A549 (cell line): ENCODE measurements around the gene CHPF. TPM values are rescaled to one million over a fixed set of nuclear protein-coding genes. Genes with fewer than 3 reads are reported as not detected.

Experiments
- ATAC-seq, 2 experiments: fragments of 200-7000 bp in 1 of 2; fragments of >200 bp in 1 of 2; cut with Nextera tagmentation in 1 of 2; cut with Tn5 transposase in 1 of 2; 3 replicates each; pipeline versions ENCODE4 v1.8.0 to v1.9.1; 2018 to 2020; ENCODE audit warnings: mild to moderate bottlenecking in 1 of 2, moderate library complexity in 1 of 2
- CTCF ChIA-PET: fragments of 300-600 bp; sonication (Branson Sonifier 250); formaldehyde crosslinking; extraction: SDS; loops from one replicate; lab custom pipeline; 2021; ENCODE audit warnings: antibody characterized with exemption, inconsistent platforms; lab: Yijun Ruan, JAX
- POLR2A ChIA-PET: fragments of 350-600 bp; formaldehyde crosslinking; extraction: SDS; loops from one replicate; lab custom pipeline; 2021; ENCODE audit warnings: antibody characterized with exemption, inconsistent platforms; lab: Yijun Ruan, JAX
- DNase-seq, 2 experiments: peaks; one replicate each; pipeline versions ENCODE4 v3.0.0 to v3.0.0-alpha.2; 2011 to 2016; ENCODE audit warnings: low read depth in 1 of 2, low spot score in 1 of 2
- FAIRE-seq: peaks from 2 replicates; lab custom pipeline; 2011; peaks lifted over from hg19 to GRCh38; lab: Jason Lieb, UNC
- H3K27ac ChIP-seq, 2 experiments: fragments of >200 bp; sonication (Bioruptor Twin); formaldehyde crosslinking; 3 replicates each; pipeline ENCODE4 v1.5.1; 2016 to 2017
- H3K4me1 ChIP-seq: fragments of >200 bp; sonication (Bioruptor Twin); formaldehyde crosslinking; 3 replicates; pipeline ENCODE4 v1.6.1; 2016
- H3K4me2 ChIP-seq: fragments of >200 bp; sonication (Bioruptor Twin); formaldehyde crosslinking; 3 replicates; pipeline ENCODE4 v1.6.1; 2016
- H3K4me3 ChIP-seq: fragments of >200 bp; sonication (Bioruptor Twin); formaldehyde crosslinking; 3 replicates; pipeline ENCODE4 v1.5.1; 2016
- H3K9me3 ChIP-seq: fragments of >200 bp; sonication (Bioruptor Twin); formaldehyde crosslinking; 3 replicates; pipeline ENCODE4 v1.6.1; 2016
- ATOH8 ChIP-seq: fragments of 250-450 bp; sonication (Bioruptor Pico); IDR thresholded peaks from 2 replicates; pipeline ENCODE4 v1.5.0; 2020; ENCODE audit warnings: low read depth, mild to moderate bottlenecking, moderate library complexity
- BHLHE40 ChIP-seq: IDR thresholded peaks from 2 replicates; pipeline ENCODE4 v1.6.1; 2012; ENCODE audit warnings: low read depth, low read length, inconsistent platforms
- CEBPB ChIP-seq, 2 experiments: fragments of >200 bp in 1 of 2; sonication (Bioruptor Twin) in 1 of 2; formaldehyde crosslinking in 1 of 2; IDR thresholded peaks; 2 replicates each; pipeline ENCODE4 v1.6.1; 2012 to 2016
- CHD2 ChIP-seq: fragments of 150-350 bp; IDR thresholded peaks from 2 replicates; pipeline ENCODE4 v1.6.1; 2014; ENCODE audit warnings: low read length; ENCODE audit not compliant: partially characterized antibody
- CTCF ChIP-seq: fragments of >200 bp; sonication (Bioruptor Twin); formaldehyde crosslinking; IDR thresholded peaks from 3 replicates; pipeline ENCODE4 v1.5.1; 2016
- E2F6 ChIP-seq: IDR thresholded peaks from 2 replicates; pipeline ENCODE4 v1.6.1; 2012; ENCODE audit warnings: low read depth, borderline replicate concordance
- FOSL2 ChIP-seq, 2 experiments: fragments of 450-650 bp in 1 of 2; fragments of >200 bp in 1 of 2; sonication (Bioruptor Twin) in 1 of 2; formaldehyde crosslinking; IDR thresholded peaks; 2 replicates each; pipeline versions ENCODE4 v1.5.0 to v1.6.1; 2016 to 2020; ENCODE audit warnings: mild to moderate bottlenecking in 1 of 2, moderate library complexity in 1 of 2
- HDAC2 ChIP-seq: fragments of 200-600 bp; sonication (generic); IDR thresholded peaks from 2 replicates; pipeline ENCODE4 v1.6.1; 2016
- HES2 ChIP-seq: fragments of >200 bp; sonication (Bioruptor Twin); formaldehyde crosslinking; IDR thresholded peaks from 2 replicates; pipeline ENCODE4 v1.6.1; 2016
- HOXB5 ChIP-seq: fragments of 250-450 bp; sonication (Bioruptor Pico); IDR thresholded peaks from 2 replicates; pipeline ENCODE4 v1.5.0; 2020; ENCODE audit warnings: mild to moderate bottlenecking, moderate library complexity
- JUNB ChIP-seq: fragments of >200 bp; sonication (Bioruptor Twin); formaldehyde crosslinking; IDR thresholded peaks from 2 replicates; pipeline ENCODE4 v1.6.1; 2016
- KDM1A ChIP-seq: fragments of 200-600 bp; sonication (generic); IDR thresholded peaks from 2 replicates; pipeline ENCODE4 v1.6.1; 2016; ENCODE audit warnings: low read depth, mild to moderate bottlenecking
- MYC ChIP-seq: IDR thresholded peaks from 2 replicates; pipeline ENCODE4 v1.6.1; 2012; ENCODE audit warnings: mild to moderate bottlenecking, inconsistent platforms, low read length, improper control_type of control experiment, borderline replicate concordance
- NFE2L2 ChIP-seq: fragments of 150-350 bp; conservative IDR thresholded peaks from 2 replicates; pipeline ENCODE4 v1.6.1; 2014; ENCODE audit warnings: low read length
- PBX3 ChIP-seq: IDR thresholded peaks from 2 replicates; pipeline ENCODE4 v1.6.1; 2012
- POLR2A ChIP-seq: IDR thresholded peaks from 2 replicates; pipeline ENCODE4 v1.6.1; 2012; ENCODE audit warnings: mild to moderate bottlenecking, low read length
- RARB ChIP-seq: fragments of 250-450 bp; sonication (Bioruptor Pico); IDR thresholded peaks from 2 replicates; pipeline ENCODE4 v1.8.0; 2021; ENCODE audit warnings: mild to moderate bottlenecking, moderate library complexity
- RFX5 ChIP-seq: fragments of 450-650 bp; IDR thresholded peaks from 2 replicates; pipeline ENCODE4 v1.7.1; 2014; ENCODE audit warnings: antibody characterized with exemption, mild to moderate bottlenecking, moderate library complexity
- SMC3 ChIP-seq: fragments of >200 bp; sonication (Bioruptor Twin); formaldehyde crosslinking; IDR thresholded peaks from 3 replicates; pipeline ENCODE4 v1.6.1; 2018; ENCODE audit warnings: inconsistent platforms
- ZFP36 ChIP-seq: fragments of 450-650 bp; IDR thresholded peaks from 2 replicates; pipeline ENCODE4 v1.6.1; 2014; ENCODE audit warnings: borderline replicate concordance; ENCODE audit not compliant: partially characterized antibody
- ZNF302 ChIP-seq: fragments of 250-450 bp; sonication (Bioruptor Pico); IDR thresholded peaks from 2 replicates; pipeline ENCODE4 v1.9.0; 2021; ENCODE audit warnings: inconsistent platforms, mild to moderate bottlenecking, moderate library complexity
- WGBS: methylation state at CpG from one replicate; pipeline ENCODE4 v1.1.6; 2017; ENCODE audit errors: missing lambda C conversion rate; 5-methylcytosine and 5-hydroxymethylcytosine counted together
- polyA plus RNA-seq, 4 experiments: library from polyadenylated mRNA; depleted of rRNA in 3 of 4; stranded (reverse); fragments of >200 nt; fragmentation: RNase III in 1 of 4; extraction: RNeasy Plus Mini Kit Qiagen cat#74134 plus additional on column Dnase treatment in 1 of 4; gene quantifications; 2 replicates in 3 of 4; 3 replicates in 1 of 4; pipeline ENCODE4 v1.2.3, GENCODE V29; 2011 to 2017

The CHPF gene
- polyA plus RNA-seq, 2 of the 4 experiments (the other 2 are of a cell fraction): 9.0 to 14.8 TPM

GRCh38 chr2:219572237-219573001 is 28.8 kb upstream of the CHPF start, which contains the start of gene INHA:
INHA (plus strand) TSS chr2:219572310; CDS start chr2:219572375, 65 bp downstream.
- H3K4me3 ChIP-seq: peak within 1 kb of the TSS; percentile 92
- peaks cover 14% of the 10 kb centered on the region for H3K4me1 ChIP-seq
- no peak for DNase-seq
- no peaks in the 10 kb centered on the region for H3K9me3 ChIP-seq
- ATAC-seq: peak in 1 of 2 experiments; percentile 2; a peak in 2 of 6 replicates
- WGBS: 92% methylated on average over 13 of the region's 13 CpGs
- ChIA-PET POLR2A (interaction anchor here (2.5 kb wide), 1 partner anchor 25 kb away, joined by 19 read pairs; the partner anchor contains the start of gene STK11IP), CTCF (interaction anchor here (0.6 to 7.5 kb wide), 4 partner anchors 12 to 414 kb away, joined by 3 to 50 read pairs (median 6); no protein-coding TSS in a partner anchor)
- peak within 1 kb of the TSS; percentile 82 to 95 for H3K27ac ChIP-seq
- H3K4me2 ChIP-seq: peak within 1 kb of the TSS; percentile 72
- FAIRE-seq: no peak
- TF ChIP-seq E2F6: no peak
- TF ChIP-seq CEBPB (IDR thresholded peaks at IDR 0.05): no peak
- TF ChIP-seq HOXB5 (CRISPR knock-in tag): no peak
- TF ChIP-seq SMC3: no peak
- TF ChIP-seq MYC: no peak
- TF ChIP-seq KDM1A: no peak
- no peak for TF ChIP-seq ZFP36
- TF ChIP-seq JUNB: no peak
- TF ChIP-seq ZNF302 (CRISPR knock-in tag): no peak
- no peak for TF ChIP-seq CTCF
- TF ChIP-seq POLR2A: no peak
- no peak for TF ChIP-seq HDAC2
- TF ChIP-seq BHLHE40: no peak
- TF ChIP-seq NFE2L2: no peak
- no peak for TF ChIP-seq RFX5
- no peak for TF ChIP-seq CHD2
- TF ChIP-seq ATOH8 (CRISPR knock-in tag): no peak
- TF ChIP-seq PBX3: no peak

- ATAC-seq: peak; percentile 55 to 80
- CTCF ChIA-PET: interaction anchor here (0.7 to 7.5 kb wide), 12 partner anchors 9 to 118 kb away, joined by 3 to 50 read pairs (median 4); no protein-coding TSS in a partner anchor
- 24% methylated on average over 25 of the region's 42 CpGs for WGBS
- FAIRE-seq: no peak
- TF ChIP-seq RARB (CRISPR knock-in tag) (no peak), ZNF302 (CRISPR knock-in tag) (no peak), HES2 (no peak), FOSL2 (IDR thresholded peaks at IDR 0.05) (no peak), FOSL2 (CRISPR knock-in tag; IDR thresholded peaks at IDR 0.05) (peak; percentile 53), HOXB5 (CRISPR knock-in tag) (no peak), PBX3 (no peak), POLR2A (peak; percentile 43)
- TF ChIP-seq, all 56 proteins: peak for 2
- Histone ChIP-seq H3K4me1 (peaks cover 14% of the 10 kb centered on the region), H3K27ac (peak within 1 kb of the TSS; percentile 82 to 95), H3K9me3 (no peaks in the 10 kb centered on the region), H3K4me3 (peak within 1 kb of the TSS; percentile 92), H3K4me2 (peak within 1 kb of the TSS; percentile 72)
- POLR2A ChIA-PET: interaction anchor here (0.7 to 2.5 kb wide), 5 partner anchors 10 to 73 kb away, joined by 3 to 19 read pairs (median 4); partner anchors contain the start of genes GMPPA and STK11IP
- peak; percentile 52 to 71 for DNase-seq
These were observed 28.0 kb upstream of the CHPF start, which contains the start of gene OBSL1 for GRCh38 chr2:219571311-219572236. OBSL1 (minus strand) TSS chr2:219571539; CDS start chr2:219571232, 307 bp downstream.
